HS-5 (cell line): ENCODE results near the gene ARHGAP31.
A peak's percentile ranks its signal among the peaks of the same experiment; 100 is the strongest.
"Not testable (repeated sequence)": the region's sequence is repeated elsewhere in the genome, so short reads cannot be mapped to it uniquely, and the experiment has no call there.

Experiments used
- DNase-seq: peaks from one replicate; pipeline ENCODE4 v3.0.0-alpha.2; 2012; ENCODE audit warnings: low read depth

Gene ARHGAP31

DNA sequence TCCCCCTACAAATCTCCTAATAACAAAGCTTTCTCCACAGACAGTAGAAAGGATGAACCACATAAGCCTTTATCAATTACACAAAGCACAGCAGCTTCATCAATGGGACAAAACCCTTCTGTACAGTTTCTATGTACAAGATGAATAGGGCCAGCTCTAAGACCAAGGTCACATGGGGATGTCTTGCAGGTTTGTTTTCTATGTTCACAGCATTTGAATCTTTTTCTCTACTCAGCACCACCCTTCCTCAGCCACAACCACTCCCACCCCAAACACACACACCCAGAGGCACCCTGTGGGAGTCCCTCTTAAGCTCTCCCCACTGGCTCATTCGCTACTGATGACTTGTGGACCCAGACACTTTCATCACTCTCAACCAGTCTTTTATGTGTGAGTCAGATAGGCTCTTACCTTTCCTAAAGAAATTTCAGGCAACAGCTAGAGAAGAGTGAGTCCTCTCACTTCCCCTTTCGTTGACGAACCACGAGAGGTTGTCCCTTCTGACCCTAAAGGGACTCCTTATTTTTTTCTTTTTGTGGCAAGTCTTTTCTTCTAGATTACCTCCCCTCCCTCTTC lies 57.9 kb downstream of the ARHGAP31 start:
- no peak for DNase-seq

DNA sequence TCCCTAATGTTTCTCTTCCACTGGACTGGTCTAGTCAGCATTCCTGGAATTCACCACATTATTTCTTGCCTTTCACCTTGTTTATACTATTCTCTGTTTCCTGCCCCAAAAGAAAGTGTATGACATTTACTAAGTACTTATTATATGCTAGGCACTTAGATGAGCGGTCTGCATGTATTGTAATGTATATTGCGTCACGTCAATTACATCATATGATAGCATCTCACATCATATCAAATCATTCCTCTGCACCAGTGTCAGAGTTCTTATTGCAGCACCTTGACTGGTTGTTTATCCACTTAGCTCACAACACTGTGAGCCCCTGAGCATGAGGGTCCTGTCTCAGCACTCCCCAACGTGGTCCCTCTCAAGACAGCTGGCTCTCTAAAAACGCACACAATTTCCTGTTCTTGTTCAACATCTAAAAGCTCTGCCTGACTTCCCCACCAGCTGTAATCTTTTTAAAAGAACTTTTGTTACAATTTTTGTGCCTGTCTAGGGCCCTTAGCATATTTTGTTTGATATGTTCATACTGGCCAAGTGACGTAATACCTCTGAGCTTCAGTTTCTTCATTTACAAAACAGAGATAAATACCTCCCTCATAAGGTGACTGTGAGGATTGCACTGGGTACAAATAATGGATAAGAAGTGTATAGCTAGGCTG lies 58.8 kb downstream of the ARHGAP31 start:
- DNase-seq = peak; percentile 26

DNA sequence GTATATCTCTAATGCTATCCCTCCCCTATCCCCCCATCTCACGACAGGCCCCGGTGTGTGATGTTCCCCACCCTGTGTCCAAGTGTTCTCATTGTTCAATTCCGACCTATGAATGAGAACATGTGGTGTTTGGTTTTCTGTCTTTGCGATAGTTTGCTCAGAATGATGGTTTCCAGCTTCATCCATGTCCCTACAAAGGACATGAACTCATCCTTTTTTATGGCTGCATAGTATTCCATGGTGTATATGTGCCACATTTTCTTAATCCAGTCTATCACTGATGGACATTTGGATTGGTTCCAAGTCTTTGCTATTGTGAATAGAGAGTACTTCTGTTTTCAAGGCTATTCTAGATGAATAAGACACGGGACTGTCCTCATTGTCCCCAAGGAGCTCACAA lies 61.4 kb downstream of the ARHGAP31 start:
- not testable (repeated sequence) for DNase-seq

DNA sequence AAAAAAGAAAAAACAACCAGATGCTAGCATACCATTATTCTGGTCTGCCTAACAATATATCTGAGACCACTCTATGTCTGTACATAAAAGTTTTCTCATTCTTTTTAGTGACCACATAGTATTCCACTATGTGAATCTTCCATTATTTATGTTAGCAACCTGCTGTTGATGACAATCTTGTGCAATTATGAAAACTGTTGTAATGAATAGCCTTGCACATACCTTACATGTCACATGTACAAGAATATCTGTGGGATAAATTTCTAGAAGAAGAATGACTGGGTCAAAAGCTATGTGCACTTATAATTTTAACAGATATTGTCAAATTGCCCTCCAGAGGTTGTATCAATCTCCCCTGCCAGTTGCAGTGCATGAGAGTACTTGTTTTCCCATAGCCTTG lies 62.5 kb downstream of the ARHGAP31 start:
- no peak for DNase-seq

DNA sequence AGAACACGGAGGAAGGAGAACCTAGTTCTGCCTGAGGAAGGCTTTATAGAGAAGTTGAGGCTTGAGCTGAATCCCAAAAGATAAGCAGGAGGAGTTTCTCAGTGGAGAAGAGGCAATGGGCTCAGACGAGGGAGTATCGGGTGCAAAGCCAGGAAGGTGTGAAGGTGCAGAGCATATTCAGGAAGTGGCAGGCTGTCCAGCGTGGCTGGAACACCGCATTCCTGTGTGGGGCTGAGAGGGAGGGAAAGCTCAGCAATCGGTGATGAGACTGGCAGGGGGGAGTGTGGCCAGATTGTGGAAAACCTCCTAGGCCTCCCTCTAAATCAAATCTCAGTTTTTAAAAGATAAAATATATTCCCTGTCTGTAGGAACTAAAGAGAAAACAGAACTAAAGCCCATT lies 63.0 kb downstream of the ARHGAP31 start:
- no peak for DNase-seq

DNA sequence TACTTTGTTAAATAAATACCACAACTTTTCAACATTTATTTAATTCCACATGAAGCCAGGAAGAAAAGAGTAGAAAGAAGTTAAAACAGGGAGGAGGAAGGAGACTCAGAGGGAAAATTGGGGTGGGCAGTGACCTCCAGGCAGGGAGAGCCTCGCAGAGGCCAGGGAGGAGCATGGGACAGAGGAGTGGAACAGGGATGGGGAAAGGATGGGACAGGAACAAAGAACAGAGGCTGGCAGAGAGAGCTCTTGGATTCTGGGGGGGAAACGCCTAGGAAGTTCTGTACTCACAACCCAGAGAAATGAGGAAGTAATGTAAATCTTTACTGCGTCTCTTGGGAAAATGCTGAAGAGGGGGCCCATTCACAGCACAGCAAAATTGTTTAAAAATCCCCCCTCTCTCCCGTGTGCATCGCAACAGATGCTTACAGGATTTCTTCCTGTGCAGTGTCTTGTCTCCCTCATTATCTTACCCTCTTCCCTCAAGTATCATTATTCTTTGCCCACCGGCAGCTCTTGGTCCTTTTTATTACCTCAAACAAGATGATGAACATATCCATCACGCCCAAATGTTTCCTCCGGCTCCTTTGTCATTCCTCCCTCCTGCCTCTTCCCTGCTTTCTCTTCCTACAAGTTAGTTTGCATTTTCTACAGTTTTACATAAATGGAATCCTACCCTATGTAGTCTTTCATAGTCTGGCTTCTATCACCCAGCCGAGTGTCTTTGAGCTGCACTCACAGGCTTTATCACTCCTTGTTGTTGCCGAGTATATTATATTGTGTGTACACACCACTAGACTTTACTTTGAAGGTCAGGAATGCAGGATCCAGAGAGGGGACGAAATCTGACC lies 65.5 kb downstream of the ARHGAP31 start:
- no peak for DNase-seq

DNA sequence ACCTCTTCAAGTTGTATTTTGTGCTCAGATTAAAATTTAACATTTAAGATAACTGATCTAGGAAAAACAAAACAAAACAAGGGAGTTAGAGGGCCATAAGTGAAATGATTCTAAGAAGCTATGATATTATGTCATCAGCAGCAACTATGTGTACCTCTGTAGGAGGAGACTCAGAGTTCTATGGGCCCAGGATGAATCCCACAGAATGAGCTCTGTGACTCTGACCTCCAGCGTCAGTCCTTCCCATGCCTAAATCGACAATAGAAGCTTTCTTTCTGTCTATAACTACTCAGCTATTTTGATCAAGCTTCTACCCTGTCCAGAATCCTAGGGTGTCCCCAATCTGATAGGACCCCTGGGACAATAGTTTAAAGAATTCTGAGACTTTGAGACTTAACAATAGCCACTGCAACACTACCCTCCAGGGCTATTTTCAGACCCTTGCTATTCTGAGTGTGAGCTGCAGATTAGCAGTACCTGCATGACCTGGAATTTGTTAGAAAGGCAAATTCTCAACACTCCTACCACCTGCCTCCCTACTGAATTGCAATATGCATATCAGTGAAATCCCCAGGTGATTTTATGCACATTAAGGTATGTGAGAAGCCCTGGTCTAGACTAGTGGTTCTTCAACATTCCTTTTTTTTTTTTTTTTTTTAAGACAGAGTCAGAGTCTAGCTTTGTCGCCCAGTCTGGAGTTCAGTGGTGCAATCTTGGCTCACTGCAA lies 66.7 kb downstream of the ARHGAP31 start:
- DNase-seq = no peak

DNA sequence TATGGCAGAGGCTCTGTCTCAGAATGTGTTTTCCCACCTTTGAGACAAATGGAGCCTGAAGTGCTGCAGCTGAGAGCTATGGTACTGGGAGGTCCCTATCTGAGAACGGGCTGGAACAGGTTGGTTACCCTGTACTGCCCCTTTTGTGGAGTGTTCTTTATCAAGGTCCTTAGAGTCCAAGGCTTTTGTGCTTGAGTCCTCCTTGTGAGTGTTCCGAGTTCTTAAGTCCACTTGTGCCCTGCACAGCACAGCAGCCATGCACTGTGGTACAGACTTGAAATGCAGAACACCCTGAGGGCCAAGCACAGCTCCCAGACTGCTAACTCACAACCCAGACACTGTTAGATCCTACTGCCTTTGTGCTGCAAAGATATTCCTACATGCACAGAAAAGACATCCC lies 67.8 kb downstream of the ARHGAP31 start:
- DNase-seq = no peak

DNA sequence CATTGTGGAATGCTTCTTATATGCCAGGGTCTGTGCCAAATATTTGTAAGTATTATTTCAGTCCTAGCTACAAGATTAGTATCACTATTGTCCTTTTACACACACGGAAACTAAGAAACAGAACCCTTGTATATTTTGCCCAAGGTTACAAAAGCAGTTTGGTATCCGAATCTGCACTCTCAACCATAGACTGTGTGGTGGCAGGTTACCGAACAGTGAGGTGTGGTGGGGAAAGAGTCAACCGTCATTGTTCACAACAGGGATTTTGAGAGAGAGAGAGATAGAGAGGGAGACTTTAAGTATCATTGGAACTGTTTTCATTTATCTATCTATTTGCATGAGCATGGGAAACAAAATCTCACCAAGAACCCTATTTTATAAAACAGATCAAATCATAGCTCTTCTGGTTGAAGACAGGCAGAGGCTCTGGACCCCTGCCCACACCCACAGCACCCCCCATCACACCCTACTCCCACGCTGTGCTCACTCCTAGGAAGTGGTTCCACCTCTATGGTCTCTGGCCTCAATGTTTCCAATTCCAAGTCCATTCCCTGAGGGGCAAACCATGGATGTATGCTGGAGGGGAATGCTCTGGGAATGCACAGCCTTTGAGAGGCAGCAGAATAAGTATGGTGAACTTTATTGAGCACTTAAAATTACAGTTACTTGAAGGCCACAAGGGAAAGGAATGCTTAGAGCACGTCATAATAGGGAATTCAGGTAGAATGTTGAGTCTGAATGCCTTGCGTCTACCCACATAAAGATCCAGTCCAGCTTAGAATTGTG lies 69.0 kb downstream of the ARHGAP31 start:
- no peak for DNase-seq

DNA sequence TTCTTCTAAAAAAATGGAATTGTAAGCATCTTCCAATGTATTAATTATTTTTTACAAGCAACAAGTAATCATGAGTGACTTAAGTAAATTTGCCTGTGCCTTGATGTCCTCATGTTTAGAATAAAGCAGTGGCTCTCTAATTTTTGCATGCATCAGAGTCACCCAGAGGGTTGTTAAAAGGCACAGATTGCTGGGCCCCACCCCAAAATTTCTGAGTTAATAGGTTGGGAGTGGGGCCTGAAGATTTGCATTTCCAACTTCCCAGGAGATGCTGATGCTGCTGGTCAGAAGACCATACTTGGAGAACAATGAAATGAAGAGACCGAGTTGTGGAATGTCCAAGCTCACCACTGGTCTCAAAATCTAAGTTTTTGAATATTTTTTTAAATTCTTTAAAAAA lies 70.2 kb downstream of the ARHGAP31 start:
- DNase-seq = no peak

DNA sequence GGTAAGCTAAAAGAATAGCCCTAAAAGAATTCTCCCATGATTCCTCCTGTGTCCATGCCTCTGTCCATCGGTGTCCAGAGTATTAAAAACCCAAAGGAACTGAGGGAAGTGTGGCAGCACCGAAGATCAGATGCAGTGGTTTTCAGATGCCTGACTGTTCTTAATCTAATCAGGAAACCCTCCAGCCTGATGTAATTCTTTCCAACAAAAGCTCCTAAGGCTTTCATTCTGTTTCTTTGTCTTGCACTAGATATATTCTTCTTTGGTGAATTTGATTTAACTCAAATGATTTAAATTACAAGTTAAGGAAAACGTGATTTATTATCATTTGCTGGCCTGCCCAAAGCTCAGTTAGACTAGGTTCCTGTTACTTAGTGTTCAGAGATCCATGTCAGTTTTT lies 71.2 kb downstream of the ARHGAP31 start:
- DNase-seq = no peak

DNA sequence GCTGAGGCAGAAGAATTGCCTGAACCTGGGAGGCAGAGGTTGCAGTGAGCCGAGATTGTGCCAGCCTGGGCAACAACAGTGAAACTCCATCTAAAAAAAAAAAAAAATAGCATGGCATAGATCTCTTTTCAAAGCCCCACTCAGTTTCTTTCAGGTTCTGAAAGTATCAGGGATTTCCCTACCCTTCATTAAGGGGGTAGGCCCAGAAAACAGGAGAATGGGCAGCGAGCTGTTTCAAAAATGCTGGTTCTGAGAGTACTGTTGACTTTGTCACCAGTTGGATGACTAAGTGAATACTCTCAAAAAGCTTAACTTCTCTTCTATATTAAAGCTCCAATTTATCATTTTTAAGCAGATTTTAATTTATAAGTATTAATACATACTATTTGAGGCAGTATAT lies 72.8 kb downstream of the ARHGAP31 start:
- DNase-seq = no peak

DNA sequence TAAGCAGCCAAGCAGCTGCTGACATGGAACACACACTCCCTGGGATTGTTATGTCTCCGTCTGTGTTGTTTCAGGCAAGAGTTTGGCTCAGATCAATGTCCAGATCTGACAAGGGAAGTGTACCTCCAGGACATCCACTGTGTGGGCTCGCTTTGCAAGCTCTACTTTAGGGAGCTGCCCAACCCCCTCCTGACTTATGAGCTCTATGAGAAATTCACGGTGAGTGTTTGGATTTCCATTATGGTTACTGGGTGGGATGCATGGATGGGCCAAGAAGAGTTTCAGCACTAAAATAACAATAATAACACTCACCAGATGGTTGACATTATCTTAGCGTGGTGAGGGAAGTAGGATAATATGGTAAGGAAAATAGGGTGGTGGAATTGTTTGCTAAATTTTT lies 74.1 kb downstream of the ARHGAP31 start:
- no peak for DNase-seq

DNA sequence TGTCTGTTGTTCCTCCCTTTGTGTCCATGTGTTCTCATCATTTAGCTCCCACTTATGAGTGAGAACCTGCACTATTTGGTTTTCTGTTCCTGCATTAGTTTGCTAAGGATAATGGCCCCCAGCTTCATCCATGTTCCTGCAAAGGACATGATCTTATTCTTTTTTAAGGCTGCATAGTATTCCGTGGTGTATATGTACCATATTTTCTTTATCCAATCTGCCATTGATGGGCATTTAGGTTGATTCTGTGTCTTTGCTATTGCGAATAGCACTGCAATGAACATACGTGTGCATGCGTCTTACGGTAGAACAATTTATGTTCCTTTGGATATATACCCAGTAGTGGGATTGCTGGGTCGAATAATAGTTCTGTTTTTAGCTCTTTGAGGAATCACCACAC lies 77.6 kb downstream of the ARHGAP31 start:
- DNase-seq = not testable (repeated sequence)

DNA sequence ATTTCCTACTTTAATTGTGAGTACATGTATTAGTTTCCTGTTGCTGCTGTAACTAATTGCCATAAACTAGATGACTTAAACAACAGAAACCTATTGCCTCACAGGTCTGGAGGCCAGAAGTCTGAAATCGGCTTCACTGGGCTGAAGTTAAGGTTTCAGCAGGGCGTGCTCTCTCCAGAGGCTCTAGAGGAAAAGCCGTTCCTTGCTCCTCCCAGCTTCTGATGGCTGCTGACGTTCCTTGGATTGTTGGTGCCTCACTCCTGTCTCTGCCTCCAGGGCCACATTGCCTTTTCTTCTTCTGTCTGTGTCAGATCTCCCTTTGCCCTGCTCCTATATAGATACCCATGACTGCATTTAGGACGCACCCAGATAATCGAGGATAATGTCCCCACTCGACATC lies 80.9 kb downstream of the ARHGAP31 start:
- DNase-seq = no peak

DNA sequence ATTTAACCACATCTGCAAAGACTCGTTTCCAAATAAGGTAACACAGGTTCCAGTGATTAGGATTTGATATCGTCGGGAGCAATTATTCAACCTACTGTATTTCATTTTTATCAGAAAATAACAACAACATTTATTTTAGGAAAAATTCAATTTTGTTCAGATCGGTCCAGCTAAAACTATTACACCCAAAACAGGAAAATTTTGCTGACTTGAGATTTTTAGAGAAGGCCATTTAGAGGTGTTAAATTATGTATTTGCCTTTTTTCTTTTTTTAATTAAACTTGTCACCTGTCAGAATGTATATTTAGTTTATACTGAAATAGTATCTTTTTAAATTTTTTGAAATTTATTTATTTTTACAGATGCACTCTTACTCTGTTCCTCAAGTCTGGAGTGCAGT lies 81.3 kb downstream of the ARHGAP31 start:
- no peak for DNase-seq

DNA sequence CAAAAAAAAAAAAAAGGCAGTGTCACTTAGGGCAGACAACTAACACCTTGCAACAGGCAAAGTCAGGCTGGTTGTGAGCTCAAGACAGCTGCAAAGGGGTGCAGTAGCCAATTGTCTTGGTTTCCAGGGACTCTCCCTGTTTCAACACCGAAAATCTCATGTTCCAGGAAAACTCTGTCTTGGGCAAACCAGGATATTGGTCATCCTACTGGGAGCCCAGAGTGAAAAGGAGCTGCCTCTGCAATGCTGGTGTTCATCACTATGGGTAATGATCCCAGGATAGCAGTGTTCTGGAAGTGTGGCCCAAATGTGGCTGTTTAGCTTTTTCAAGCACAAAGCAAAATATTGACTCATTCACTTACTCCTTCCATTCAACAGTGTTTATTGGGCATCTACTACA lies 82.6 kb downstream of the ARHGAP31 start:
- no peak for DNase-seq

DNA sequence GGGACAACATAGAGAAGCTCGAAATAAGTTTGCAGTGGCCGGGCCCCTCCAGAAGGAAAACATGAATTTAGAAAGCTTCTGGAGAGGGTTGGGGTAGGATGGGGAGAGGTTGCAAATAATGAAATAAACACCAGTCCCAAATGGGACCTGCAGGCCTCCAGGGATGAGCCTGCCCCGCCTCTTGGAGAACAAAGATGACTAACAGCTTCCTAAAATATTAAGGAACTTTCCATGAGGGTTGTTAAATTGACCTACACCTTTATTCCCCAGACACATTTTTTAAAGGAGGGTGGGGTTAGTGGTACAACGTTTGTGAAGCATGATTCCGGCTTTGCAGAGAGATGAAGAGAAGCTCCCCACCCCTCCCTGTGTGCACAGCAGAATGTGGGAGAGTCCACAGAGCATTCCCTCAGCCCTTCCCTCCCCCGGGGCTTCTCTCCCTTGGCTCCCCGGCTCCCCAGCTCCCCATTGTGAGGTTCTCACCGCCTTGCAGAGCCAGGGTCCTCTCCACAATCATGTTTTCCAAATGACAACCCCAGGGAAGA lies 84.1 kb downstream of the ARHGAP31 start:
- DNase-seq = no peak

DNA sequence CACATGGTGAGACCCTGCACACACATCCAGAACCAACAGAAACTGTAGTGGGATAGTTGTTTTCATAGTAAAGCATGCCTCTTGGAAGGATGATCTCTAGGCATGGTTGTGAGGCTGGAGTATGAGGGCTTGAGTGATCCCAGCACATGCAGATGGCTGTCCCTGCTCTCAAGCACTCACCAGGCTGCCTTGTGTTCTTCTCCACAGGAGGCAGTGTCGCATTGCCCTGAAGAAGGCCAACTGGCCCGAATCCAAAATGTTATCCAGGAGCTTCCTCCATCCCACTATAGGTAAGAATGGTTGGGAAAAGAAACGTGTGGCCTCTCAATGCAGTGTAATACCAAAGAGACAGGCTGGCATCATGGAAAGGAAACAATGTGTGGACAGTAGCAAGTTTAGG lies 86.5 kb downstream of the ARHGAP31 start:
- DNase-seq = no peak

DNA sequence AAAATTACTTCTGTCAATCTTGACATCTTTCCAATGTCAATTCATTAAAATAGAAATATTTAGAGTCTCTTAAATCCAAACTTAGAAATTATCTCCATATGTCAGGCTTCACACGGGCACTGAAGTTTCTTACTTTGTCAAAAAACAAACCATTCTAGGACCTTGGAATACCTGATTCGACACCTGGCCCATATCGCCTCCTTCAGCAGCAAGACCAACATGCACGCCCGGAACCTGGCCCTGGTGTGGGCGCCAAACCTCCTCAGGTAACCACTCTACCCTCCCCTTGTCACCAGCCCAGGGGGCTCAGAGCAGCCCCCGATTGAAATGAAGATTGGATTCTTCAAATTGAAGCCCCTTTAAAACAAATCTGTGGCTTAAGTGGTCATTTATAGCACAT lies 88.0 kb downstream of the ARHGAP31 start:
- no peak for DNase-seq

DNA sequence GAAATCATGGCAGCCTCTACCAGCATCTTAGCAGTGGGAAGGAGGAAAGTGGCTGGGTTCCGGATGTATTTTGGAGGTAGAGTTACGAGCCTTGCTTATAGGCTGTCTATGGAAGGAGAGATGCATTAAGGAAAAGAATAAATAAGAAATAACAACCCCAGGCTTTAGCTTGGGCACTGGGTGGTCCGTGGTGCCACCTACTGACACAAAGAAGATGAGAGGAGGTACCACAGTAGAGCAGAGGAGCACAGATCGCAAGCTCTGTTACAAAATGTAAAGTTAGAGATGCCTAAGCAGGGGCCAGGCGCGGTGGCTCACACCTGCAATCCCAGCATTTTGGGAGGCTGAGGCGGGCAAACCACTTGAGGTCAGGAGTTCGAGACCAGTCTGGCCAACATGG lies 94.4 kb downstream of the ARHGAP31 start:
- DNase-seq = no peak

DNA sequence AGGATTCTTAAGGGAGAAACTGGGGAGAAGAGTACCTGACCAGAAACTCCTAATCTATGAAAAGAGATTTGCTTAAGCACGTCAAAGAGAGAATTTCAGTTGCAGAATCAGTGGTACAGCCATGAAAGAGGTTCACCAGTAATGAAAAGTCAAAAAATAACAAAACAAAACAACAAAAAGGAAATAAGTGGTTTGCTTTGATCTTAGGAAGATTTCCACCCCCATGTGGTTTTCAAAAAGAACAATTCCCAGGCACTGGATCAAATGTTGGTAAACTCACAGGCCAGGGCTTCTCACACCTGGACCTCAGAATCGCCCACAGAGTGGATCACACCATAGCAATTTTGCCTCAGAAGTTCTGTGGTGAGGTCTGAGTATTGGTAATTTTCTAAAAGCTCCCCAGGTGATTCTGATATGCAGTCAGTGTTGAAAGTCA lies 101.8 kb downstream of the ARHGAP31 start:
- DNase-seq = no peak
